Measurements from ENCODE around the gene JRKL. TPM values are rescaled to one million over a fixed set of nuclear protein-coding genes. Genes with fewer than 3 reads are reported as not detected.
"Not testable (repeated sequence)": the region's sequence is repeated elsewhere in the genome, so short reads cannot be mapped to it uniquely, and the experiment has no call there.

The JRKL gene
- total RNA-seq, 1 experiment from 2014 or later: 7.8 TPM

DNA sequence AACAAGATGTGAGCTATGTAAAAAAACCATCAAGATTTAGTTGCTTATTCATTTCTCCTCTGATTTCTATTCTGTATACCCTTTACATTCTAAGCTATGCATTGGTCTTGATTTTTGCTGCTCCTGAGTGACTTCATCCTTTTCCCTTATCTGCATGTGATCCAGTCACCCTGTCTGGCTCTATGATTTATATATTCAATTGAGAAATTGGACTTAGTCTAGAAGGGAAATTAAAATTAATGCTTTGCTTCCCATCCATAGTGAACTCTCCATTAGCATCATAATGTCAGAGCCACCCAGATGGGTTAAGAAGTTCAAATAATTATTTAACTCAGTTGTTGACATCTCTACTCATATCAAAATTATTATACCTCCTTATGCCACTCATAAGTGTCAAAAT is 5.0 kb downstream of the JRKL start:
- DNase-seq (ENCODE audit: low spot score): no peak

DNA sequence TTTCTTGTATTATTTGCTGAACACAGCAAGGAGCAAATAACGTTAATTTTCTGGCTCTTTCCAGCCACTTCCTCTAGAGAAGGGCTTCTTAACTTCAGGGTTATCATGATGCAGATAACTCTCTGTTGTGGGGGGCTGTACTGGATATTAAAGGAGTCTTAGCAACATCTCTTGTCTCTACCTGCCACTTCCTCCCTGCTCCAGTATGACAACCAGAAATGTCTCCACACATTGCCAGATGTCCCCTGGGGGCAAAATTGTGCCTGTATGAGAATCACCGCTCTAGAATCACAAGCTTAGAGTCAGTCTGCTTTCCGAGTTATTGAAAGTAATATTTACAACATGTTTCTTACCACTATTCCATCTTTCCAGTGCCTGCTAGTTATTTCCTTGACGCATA is 6.8 kb downstream of the JRKL start:
- DNase-seq (ENCODE audit: low spot score): no peak

DNA sequence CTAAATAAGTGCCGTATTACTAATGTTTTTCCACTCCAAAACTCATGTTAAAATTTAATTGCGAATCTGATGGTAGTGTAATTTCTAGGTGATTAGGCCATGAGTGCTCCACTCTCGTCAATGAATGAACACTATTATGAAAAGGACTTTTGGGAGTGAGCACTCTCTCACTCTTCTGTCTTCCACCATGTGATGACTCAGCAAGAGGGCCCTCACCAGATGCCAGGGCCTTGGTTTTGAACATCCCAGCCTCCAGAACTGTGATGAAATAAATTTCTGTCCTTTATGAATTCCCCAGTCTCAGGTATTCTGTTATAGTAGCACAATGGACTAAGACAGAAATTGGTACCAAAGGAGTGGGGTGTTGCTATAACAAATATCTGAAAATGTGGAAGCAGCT is 8.1 kb downstream of the JRKL start:
- DNase-seq (ENCODE audit: low spot score): no peak

DNA sequence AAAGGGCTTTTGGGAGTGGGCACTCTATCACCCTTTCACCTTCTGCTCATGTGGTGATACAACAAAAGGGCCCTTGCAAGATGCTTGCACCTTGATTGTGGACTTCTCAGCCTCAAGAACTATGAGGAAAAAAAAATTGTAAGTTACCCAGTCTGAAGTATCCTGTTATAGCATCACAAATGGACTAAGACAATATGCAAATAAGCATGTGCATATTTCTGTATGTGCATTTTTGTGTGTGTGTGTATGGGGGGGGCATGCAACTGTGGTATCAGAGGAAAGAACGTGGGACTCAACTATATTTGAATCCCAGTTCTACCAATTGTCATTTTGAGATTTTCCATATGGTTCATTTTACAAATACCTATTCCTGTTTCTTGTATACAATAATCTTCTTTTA is 10.9 kb downstream of the JRKL start:
- no peak for DNase-seq (ENCODE audit: low spot score)

DNA sequence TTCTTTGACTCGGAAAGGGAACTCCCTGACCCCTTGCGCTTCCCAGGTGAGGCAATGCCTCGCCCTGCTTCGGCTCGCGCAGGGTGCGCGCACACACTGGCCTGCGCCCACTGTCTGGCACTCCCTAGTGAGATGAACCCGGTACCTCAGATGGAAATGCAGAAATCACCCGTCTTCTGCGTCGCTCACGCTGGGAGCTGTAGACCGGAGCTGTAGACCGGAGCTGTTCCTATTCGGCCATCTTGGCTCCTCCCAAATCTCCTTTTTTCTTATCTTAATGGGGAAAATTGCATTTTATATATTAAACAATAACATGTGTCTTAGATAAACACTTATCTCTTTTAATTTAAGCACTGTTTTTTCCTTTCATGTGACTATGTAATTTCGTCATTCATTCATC is 21.6 kb downstream of the JRKL start:
- not testable (repeated sequence) for DNase-seq (ENCODE audit: low spot score)

DNA sequence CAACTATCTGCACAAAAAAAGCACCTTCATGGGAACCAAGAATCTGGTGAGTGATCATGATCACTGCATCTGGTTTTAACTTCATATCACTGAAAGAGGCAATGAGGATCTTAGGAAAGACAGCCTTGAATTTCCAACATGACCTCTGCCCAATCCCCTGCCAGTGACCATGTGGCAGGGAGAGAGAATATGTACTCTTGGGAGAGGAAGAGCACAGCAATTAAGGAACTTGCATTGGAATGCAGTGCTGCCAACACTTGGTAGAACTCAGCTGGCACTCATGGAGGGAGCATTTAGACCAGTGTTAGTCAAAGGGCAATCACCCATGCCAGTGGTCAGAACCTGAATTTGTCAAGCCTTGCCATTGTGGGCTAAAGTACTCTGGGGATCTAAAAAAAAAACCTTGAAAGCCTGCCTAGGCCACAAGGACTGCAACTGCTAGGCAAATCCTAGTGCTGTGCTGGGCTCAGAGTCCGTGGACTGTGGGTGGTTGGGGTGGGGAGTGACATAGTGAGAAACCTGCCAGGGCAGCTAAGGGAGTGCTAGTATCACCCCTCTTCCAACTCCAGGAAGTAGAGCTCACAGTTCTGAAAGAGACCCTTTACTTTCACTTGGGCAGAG is 23.1 kb downstream of the JRKL start:
- DNase-seq (ENCODE audit: low spot score): no peak

DNA sequence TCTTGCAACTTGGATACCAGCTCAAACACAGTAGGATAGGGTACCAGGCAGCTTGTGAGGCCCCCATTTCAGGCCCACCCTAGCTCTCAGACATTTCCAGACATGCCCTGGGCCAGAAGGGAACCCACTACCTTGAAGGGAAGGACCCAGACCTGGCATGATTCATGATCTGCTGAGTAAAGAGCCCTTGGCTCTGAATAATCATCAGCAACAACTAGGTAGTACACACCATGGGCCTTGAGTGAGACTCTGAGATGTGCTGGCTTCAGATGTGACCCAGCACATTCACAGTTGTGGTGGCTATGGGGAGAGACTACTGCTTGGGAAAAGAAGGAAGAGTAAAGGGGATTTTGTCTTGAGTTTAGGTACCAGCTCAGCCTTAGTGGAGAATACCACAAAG is 23.6 kb downstream of the JRKL start:
- no peak for DNase-seq (ENCODE audit: low spot score)

DNA sequence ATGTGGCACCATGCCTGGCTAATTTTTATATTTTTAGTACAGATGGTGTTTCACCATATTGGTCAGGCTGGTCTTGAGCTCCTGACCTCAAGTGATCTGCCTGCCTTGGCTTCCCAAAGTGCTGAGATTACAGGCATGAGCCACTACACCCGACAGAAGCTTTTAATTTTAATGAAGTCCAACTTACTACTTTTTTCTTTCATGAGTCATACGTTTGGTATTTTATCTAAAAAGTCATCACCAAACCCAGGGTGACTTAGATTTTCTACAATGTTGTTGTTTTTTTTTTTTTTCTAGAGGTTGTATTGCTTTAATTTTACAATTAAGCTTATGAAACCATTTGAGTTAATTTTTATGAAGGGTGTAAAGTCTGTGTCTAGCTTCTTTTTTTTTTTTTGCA is 34.9 kb downstream of the JRKL start:
- DNase-seq (ENCODE audit: low spot score): peak; percentile 28

DNA sequence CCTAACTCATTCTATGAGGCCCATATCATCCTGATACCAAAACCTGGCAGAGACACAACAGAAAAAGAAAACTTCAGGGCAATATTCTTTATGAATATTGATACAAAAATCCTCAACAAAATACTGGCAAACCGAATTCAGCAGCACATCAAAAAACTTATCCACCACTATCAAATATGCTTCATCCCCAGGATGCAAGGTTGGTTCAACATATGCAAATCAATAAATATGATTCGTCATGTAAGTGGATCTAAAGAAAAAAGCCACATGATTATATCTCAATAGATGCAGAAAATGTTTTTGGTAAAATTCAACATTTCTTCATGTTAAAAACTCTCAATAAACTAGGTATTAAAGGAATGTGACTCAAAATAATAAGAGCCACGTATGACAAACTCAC is 40.9 kb downstream of the JRKL start:
- DNase-seq (ENCODE audit: low spot score): no peak

DNA sequence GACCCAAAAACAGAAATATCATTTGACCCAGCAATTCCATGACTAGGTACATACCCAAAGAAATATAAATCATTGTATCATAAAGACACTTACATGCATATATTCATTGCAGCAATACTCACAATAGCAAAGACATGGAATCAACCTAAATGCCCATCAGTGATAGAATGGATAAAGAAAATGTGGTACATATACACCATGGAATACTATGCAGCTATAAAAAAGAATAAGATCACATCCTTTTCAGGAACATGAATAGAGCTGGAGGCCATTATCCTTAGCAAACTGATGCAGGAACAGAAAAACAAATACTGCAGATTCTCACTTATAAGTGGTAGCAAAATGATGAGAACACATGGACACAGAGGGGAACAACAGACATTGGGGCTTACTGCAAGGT is 42.8 kb downstream of the JRKL start:
- not testable (repeated sequence) for DNase-seq (ENCODE audit: low spot score)

Other genes starting within 250 kb of the JRKL start
- 2.1 TPM in 2 replicates for gene MAML2, start 46.8 kb upstream of the JRKL start, total RNA-seq (2014; rRNA removed; shearing (Covaris generic))
- 9.9 and 32.3 TPM in 2 replicates for gene CCDC82, start 101 bp upstream of the JRKL start, total RNA-seq (2014; rRNA removed; shearing (Covaris generic))